K562 (cell line): ENCODE measurements around the gene LLPH. TPM values are rescaled to one million over a fixed set of nuclear protein-coding genes. Genes with fewer than 3 reads are reported as not detected.
A peak's percentile ranks its signal among the peaks of the same experiment; 100 is the strongest.

Experiments
- ATAC-seq: fragments of 200-7000 bp; cut with Tn5 transposase; 3 replicates; pipeline ENCODE4 v1.9.1; 2020; ENCODE audit warnings: moderate library complexity
- BruUV-seq: library from RNA; stranded (reverse); fragments of 400-500 nt; replicated peaks from 2 replicates; lab custom pipeline; 2021; lab: Mats Ljungman, UMichigan
- CTCF ChIA-PET: fragments of 300-600 bp; formaldehyde crosslinking; extraction: SDS; loops from one replicate; lab custom pipeline; 2021; ENCODE audit warnings: low intra/inter-chr PET ratio; lab: Yijun Ruan, JAX
- POLR2A ChIA-PET: fragments of 300-600, 350-650 bp; sonication (Branson Sonifier 250); formaldehyde crosslinking; extraction: SDS; loops from one replicate; lab custom pipeline; 2021; ENCODE audit warnings: antibody characterized with exemption, inconsistent platforms; lab: Yijun Ruan, JAX
- DNase-seq, 4 experiments: peaks; one replicate each; pipeline versions ENCODE4 v3.0.0 to v3.0.0-alpha.2; 2011 to 2018; ENCODE audit warnings: low spot score in 3 of 4, mixed read lengths in 3 of 4; ENCODE audit errors: extremely low read depth in 1 of 4
- FAIRE-seq: peaks from 2 replicates; lab custom pipeline; 2011; peaks lifted over from hg19 to GRCh38; lab: Jason Lieb, UNC
- H2AFZ ChIP-seq: 2 replicates; pipeline ENCODE4 v1.6.0; 2011; ENCODE audit warnings: low read depth, low read length, control low read depth, inconsistent platforms
- H3K27ac ChIP-seq: fragments of 200-600 bp; 3 replicates; pipeline ENCODE4 v1.8.0; 2011; ENCODE audit warnings: low read depth, mild to moderate bottlenecking, control low read depth, inconsistent platforms, low read length, moderate library complexity, mixed read lengths; ENCODE audit errors: extremely low read depth
- H3K27me3 ChIP-seq, 2 experiments: fragments of 300-600 bp in 1 of 2; 2 replicates in 1 of 2; 3 replicates in 1 of 2; pipeline versions ENCODE4 v1.6.0 to v1.8.0; 2011; ENCODE audit warnings: inconsistent platforms in 2 of 2, low read length in 2 of 2, mild to moderate bottlenecking in 1 of 2, mixed read lengths in 1 of 2, moderate library complexity in 1 of 2; ENCODE audit not compliant: control insufficient read depth in 2 of 2, insufficient read depth in 2 of 2
- H3K36me3 ChIP-seq: fragments of 300-600 bp; 3 replicates; pipeline ENCODE4 v1.8.0; 2011; ENCODE audit warnings: mild to moderate bottlenecking, low read length, inconsistent platforms; ENCODE audit not compliant: control insufficient read depth, insufficient read depth
- H3K4me1 ChIP-seq, 2 experiments: fragments of 200-600 bp in 1 of 2; replicated peaks in 1 of 2; 2 replicates in 1 of 2; 3 replicates in 1 of 2; pipeline versions ENCODE4 v1.5.1 to v1.8.0; 2011; ENCODE audit warnings: inconsistent platforms in 2 of 2, low read length in 2 of 2, mild to moderate bottlenecking in 1 of 2, mixed read lengths in 1 of 2, moderate library complexity in 1 of 2; ENCODE audit not compliant: control insufficient read depth in 2 of 2, insufficient read depth in 2 of 2
- H3K4me2 ChIP-seq: 2 replicates; pipeline ENCODE4 v1.6.1; 2011; ENCODE audit warnings: low read length, control low read depth, inconsistent platforms, mixed read lengths; ENCODE audit not compliant: insufficient read depth
- H3K4me3 ChIP-seq: fragments of 200-600 bp; sonication (generic), shearing (Covaris generic); 2 replicates; pipeline ENCODE4 v1.5.1; 2016; ENCODE audit warnings: control low read depth, inconsistent platforms
- H3K79me2 ChIP-seq: fragments of 200-600 bp; 3 replicates; pipeline ENCODE4 v1.8.0; 2011; ENCODE audit warnings: low read length, inconsistent platforms; ENCODE audit not compliant: control insufficient read depth, insufficient read depth
- H3K9ac ChIP-seq, 2 experiments: 2 replicates each; pipeline versions ENCODE4 v1.6.0 to v1.6.1; 2011; ENCODE audit warnings: low read depth in 2 of 2, low read length in 2 of 2, control low read depth in 1 of 2, inconsistent platforms in 1 of 2, mild to moderate bottlenecking in 1 of 2, mixed read lengths in 1 of 2; ENCODE audit not compliant: insufficient read depth in 1 of 2
- H3K9me1 ChIP-seq: one replicate; pipeline ENCODE4 v1.6.0; 2011; ENCODE audit warnings: inconsistent platforms, mild to moderate bottlenecking, low read length, moderate library complexity; ENCODE audit not compliant: control insufficient read depth, insufficient read depth
- H3K9me3 ChIP-seq: replicated peaks from 2 replicates; pipeline ENCODE4 v1.5.1; 2011; ENCODE audit warnings: low read depth, low read length, inconsistent platforms; ENCODE audit not compliant: control insufficient read depth, insufficient read depth
- H4K20me1 ChIP-seq: replicated peaks from 2 replicates; pipeline ENCODE4 v1.6.1; 2011; ENCODE audit warnings: low read length, inconsistent platforms, mixed read lengths; ENCODE audit not compliant: control insufficient read depth, insufficient read depth
- BRD9 ChIP-seq: fragments of 450-650 bp; IDR thresholded peaks from 2 replicates; pipeline ENCODE4 v1.6.1; 2018; ENCODE audit warnings: low read depth; ENCODE audit not compliant: partially characterized antibody
- ELF1 ChIP-seq: fragments of 200-800 bp; sonication (Bioruptor generic); IDR thresholded peaks from 2 replicates; pipeline ENCODE4 v1.6.1; 2016; ENCODE audit warnings: missing genetic modification characterization, missing compliant biosample characterization
- EP300 ChIP-seq: IDR thresholded peaks from 2 replicates; pipeline ENCODE4 v1.6.1; 2012; ENCODE audit warnings: low read length, improper control_type of control experiment
- EZH2 ChIP-seq: IDR thresholded peaks from 2 replicates; pipeline ENCODE4 v1.6.1; 2012; ENCODE audit warnings: low read depth, mild to moderate bottlenecking, inconsistent platforms, low read length, borderline replicate concordance
- HNRNPUL1 ChIP-seq: fragments of 200-400 bp; formaldehyde crosslinking; IDR thresholded peaks from 2 replicates; pipeline ENCODE4 v1.6.1; 2017; ENCODE audit warnings: low read length
- MAFF ChIP-seq: IDR thresholded peaks from 2 replicates; pipeline ENCODE4 v1.6.1; 2012; ENCODE audit warnings: low read length, improper control_type of control experiment
- MAFK ChIP-seq: IDR thresholded peaks from 2 replicates; pipeline ENCODE4 v1.6.1; 2011; ENCODE audit warnings: low read length, improper control_type of control experiment
- MED1 ChIP-seq: sonication (generic); formaldehyde crosslinking; IDR thresholded peaks from 2 replicates; pipeline ENCODE4 v1.8.1; 2023; ENCODE audit warnings: missing genetic modification reagents, borderline replicate concordance
- MEIS2 ChIP-seq: fragments of 450-650 bp; IDR thresholded peaks from 2 replicates; pipeline ENCODE4 v1.6.1; 2014; ENCODE audit warnings: mild to moderate bottlenecking; ENCODE audit not compliant: partially characterized antibody
- RBBP5 ChIP-seq: fragments of 200-600 bp; sonication (generic); IDR thresholded peaks from 2 replicates; pipeline ENCODE4 v1.6.1; 2012; ENCODE audit warnings: borderline replicate concordance, mild to moderate bottlenecking, low read length, control low read depth, inconsistent platforms; ENCODE audit not compliant: insufficient read depth, poor library complexity, severe bottlenecking
- XRCC5 ChIP-seq: fragments of 200-400 bp; formaldehyde crosslinking; IDR thresholded peaks from 2 replicates; pipeline ENCODE4 v1.6.1; 2017; ENCODE audit warnings: low read depth, mild to moderate bottlenecking, low read length
- ZNF24 ChIP-seq: fragments of 450-650 bp; IDR thresholded peaks from 2 replicates; pipeline ENCODE4 v1.6.1; 2016
- ZNF253 ChIP-seq: fragments of 250-450 bp; sonication (Bioruptor Pico); conservative IDR thresholded peaks from 2 replicates; pipeline ENCODE4 v1.6.1; 2021; ENCODE audit warnings: mild to moderate bottlenecking
- ZSCAN32 ChIP-seq: fragments of 450-650 bp; formaldehyde crosslinking; IDR thresholded peaks from 2 replicates; pipeline ENCODE4 v1.4.0; 2020; ENCODE audit warnings: mild to moderate bottlenecking, moderate library complexity
- WGBS: fragments of 100-300 bp; shearing (Covaris generic); methylation state at CpG from one replicate; pipeline ENCODE4 v1.1.6; 2016; ENCODE audit warnings: low coverage, mixed read lengths; ENCODE audit not compliant: insufficient coverage; ENCODE audit errors: missing lambda C conversion rate; 5-methylcytosine and 5-hydroxymethylcytosine counted together
- in situ Hi-C: fragments of 300-500 bp; cut with MboI; formaldehyde crosslinking; loops from 4 replicates; pipeline ENCODE4 v1.15.0; 2018; ENCODE audit warnings: inconsistent platforms, mixed read lengths
- intact Hi-C: fragments of 100-400 bp; cut with micrococcal nuclease; formaldehyde crosslinking; loops from 2 replicates; pipeline ENCODE4 v1.14.2; 2022
- polyA plus RNA-seq, 8 experiments: library from polyadenylated mRNA; depleted of rRNA in 4 of 8; stranded (reverse) in 5 of 8; unstranded in 3 of 8; fragments of >200 nt; fragmentation: Nextera tagmentation in 2 of 8; fragmentation: Illumina TruSeq in 1 of 8; extraction: Ambion mirVana in 2 of 8; extraction: Trizol in 1 of 8; gene quantifications; 2 replicates each; pipeline versions ENCODE4 v1.2.1 to v1.2.3, GENCODE V29; 2011 to 2014; ENCODE audit warnings: inconsistent platforms in 1 of 8, missing spikeins in 1 of 8
- total RNA-seq, 7 experiments: library from RNA; depleted of rRNA in 6 of 7; stranded (reverse); fragments of >200 nt in 6 of 7; fragmentation: Illumina TruSeq in 2 of 7; extraction: Trizol in 2 of 7; gene quantifications; 2 replicates each; pipeline versions ENCODE4 v1.2.1 to v1.2.3, GENCODE V29; 2011 to 2021; ENCODE audit warnings: low replicate concordance in 1 of 7
- TF ChIP-seq, protein P1 (sequence below): fragments of 250-450 bp; sonication (Bioruptor Pico); IDR thresholded peaks from 2 replicates; pipeline ENCODE4 v1.8.0; 2021; ENCODE audit warnings: mild to moderate bottlenecking, moderate library complexity
- TF ChIP-seq, protein P2 (sequence below): fragments of 450-650 bp; IDR thresholded peaks from 2 replicates; pipeline ENCODE4 v1.6.1; 2016; ENCODE audit warnings: mild to moderate bottlenecking
- TF ChIP-seq, protein P3 (sequence below): fragments of 250-450 bp; sonication (Bioruptor Pico); IDR thresholded peaks from 2 replicates; pipeline ENCODE4 v1.8.0; 2021; ENCODE audit warnings: moderate library complexity, mild to moderate bottlenecking, inconsistent platforms

LLPH gene
- total and polyA plus RNA-seq, 9 of the 15 experiments (the other 6 are each of a cell fraction or from before 2014, with no cell fraction given), result 19.1 to 87.3 (median 59.6) TPM

DNA sequence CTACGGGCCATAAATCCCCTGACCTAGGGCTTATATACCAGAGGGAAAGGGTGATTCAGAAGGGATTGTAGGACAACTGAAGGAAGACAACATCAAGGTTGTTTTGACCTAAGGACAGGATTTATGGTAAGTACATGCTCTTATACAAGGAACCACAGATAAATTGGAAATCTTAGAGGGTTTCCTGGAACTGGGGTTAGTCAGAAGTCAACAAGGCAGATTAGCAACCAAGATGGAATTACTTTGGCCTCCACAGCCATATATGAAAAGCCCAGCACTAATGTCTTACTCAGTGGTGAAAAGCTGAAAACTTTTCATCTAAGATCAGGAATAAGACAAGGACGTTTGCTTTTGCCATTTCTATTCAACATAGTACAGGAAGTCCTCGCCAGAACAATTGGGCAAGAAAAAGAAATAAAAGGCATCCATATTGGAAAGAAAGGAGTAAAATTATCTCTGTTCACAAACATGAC, 33.8 kb upstream of the LLPH start:
- intact Hi-C loops (no loop called here), in situ Hi-C loops (no loop called here)
- DNase-seq, result peak in 2 of 4 experiments; percentile 28 to 67
- TF ChIP-seq MAFF (no peak), EZH2 (no peak), ZNF253 (CRISPR knock-in tag) (no peak), HNRNPUL1 (no peak), MAFK (no peak), ZSCAN32 (CRISPR knock-in tag) (no peak), RBBP5 (no peak), XRCC5 (no peak), BRD9 (no peak), EP300 (peak; percentile 67), MEIS2 (peak; percentile 96), MED1 (no peak), ZNF24 (no peak), ELF1 (tag) (no peak)
- TF ChIP-seq, protein P1, sequence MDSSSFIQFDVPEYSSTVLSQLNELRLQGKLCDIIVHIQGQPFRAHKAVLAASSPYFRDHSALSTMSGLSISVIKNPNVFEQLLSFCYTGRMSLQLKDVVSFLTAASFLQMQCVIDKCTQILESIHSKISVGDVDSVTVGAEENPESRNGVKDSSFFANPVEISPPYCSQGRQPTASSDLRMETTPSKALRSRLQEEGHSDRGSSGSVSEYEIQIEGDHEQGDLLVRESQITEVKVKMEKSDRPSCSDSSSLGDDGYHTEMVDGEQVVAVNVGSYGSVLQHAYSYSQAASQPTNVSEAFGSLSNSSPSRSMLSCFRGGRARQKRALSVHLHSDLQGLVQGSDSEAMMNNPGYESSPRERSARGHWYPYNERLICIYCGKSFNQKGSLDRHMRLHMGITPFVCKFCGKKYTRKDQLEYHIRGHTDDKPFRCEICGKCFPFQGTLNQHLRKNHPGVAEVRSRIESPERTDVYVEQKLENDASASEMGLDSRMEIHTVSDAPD (CRISPR knock-in tag), result no peak
- TF ChIP-seq, protein P2, sequence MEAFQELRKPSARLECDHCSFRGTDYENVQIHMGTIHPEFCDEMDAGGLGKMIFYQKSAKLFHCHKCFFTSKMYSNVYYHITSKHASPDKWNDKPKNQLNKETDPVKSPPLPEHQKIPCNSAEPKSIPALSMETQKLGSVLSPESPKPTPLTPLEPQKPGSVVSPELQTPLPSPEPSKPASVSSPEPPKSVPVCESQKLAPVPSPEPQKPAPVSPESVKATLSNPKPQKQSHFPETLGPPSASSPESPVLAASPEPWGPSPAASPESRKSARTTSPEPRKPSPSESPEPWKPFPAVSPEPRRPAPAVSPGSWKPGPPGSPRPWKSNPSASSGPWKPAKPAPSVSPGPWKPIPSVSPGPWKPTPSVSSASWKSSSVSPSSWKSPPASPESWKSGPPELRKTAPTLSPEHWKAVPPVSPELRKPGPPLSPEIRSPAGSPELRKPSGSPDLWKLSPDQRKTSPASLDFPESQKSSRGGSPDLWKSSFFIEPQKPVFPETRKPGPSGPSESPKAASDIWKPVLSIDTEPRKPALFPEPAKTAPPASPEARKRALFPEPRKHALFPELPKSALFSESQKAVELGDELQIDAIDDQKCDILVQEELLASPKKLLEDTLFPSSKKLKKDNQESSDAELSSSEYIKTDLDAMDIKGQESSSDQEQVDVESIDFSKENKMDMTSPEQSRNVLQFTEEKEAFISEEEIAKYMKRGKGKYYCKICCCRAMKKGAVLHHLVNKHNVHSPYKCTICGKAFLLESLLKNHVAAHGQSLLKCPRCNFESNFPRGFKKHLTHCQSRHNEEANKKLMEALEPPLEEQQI, result no peak
- TF ChIP-seq, protein P3, sequence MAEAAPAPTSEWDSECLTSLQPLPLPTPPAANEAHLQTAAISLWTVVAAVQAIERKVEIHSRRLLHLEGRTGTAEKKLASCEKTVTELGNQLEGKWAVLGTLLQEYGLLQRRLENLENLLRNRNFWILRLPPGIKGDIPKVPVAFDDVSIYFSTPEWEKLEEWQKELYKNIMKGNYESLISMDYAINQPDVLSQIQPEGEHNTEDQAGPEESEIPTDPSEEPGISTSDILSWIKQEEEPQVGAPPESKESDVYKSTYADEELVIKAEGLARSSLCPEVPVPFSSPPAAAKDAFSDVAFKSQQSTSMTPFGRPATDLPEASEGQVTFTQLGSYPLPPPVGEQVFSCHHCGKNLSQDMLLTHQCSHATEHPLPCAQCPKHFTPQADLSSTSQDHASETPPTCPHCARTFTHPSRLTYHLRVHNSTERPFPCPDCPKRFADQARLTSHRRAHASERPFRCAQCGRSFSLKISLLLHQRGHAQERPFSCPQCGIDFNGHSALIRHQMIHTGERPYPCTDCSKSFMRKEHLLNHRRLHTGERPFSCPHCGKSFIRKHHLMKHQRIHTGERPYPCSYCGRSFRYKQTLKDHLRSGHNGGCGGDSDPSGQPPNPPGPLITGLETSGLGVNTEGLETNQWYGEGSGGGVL (CRISPR knock-in tag), result no peak

More for the DNA sequence above, 33.8 kb upstream of the LLPH start:
- ChIA-PET POLR2A (no interaction called here), CTCF (interaction anchor here (0.7 kb wide), 1 partner anchor 1371 kb away, joined by 3 read pairs; no protein-coding TSS in a partner anchor)
- FAIRE-seq (peak; percentile 66), ATAC-seq (peak; percentile 42)
- H2AFZ ChIP-seq, result no peak overlapping the region
- no peak overlapping the region for H3K9ac ChIP-seq
- H3K36me3 ChIP-seq, result peaks cover 17% of the 10 kb centered on the region
- peaks cover 78% of the 10 kb centered on the region for H3K79me2 ChIP-seq
- H3K4me2 ChIP-seq, result no peak overlapping the region
- no peaks in the 10 kb centered on the region for H3K9me3 ChIP-seq
- H3K27ac ChIP-seq, result peak overlapping the region; percentile 9; the same call in 1 of the 3 replicates
- no peak overlapping the region for H3K4me3 ChIP-seq
- 13% methylated on average over 3 of the region's 3 CpGs for WGBS
- peaks cover 5 to 8% of the 10 kb centered on the region in 2 experiments; a peak in 4 of 5 replicates for H3K4me1 ChIP-seq
- H3K9me1 ChIP-seq, result no peaks in the 10 kb centered on the region
- no peaks in the 10 kb centered on the region; the same call in 1 of the 2 replicates for H4K20me1 ChIP-seq
- no TSS peak for BruUV-seq
- H3K27me3 ChIP-seq, result no peaks in the 10 kb centered on the region
